SKM-1 treated with dmso at 0.1 percent for 144 hours (cell line): ENCODE results near the gene GARNL3.
A peak's percentile ranks its signal among the peaks of the same experiment; 100 is the strongest.

ENCODE experiments used
- DNase-seq: peaks from one replicate; lab custom pipeline; 2025; ENCODE audit not compliant: unreplicated experiment; lab: John Stamatoyannopoulos, UW

The GARNL3 gene

GRCh38 chr9:127264462-127265219 is at the start of gene GARNL3:
TSS of gene GARNL3 (plus strand) at chr9:127264774. CDS start at chr9:127264878, 104 bp downstream.
- no peak for DNase-seq

DNA sequence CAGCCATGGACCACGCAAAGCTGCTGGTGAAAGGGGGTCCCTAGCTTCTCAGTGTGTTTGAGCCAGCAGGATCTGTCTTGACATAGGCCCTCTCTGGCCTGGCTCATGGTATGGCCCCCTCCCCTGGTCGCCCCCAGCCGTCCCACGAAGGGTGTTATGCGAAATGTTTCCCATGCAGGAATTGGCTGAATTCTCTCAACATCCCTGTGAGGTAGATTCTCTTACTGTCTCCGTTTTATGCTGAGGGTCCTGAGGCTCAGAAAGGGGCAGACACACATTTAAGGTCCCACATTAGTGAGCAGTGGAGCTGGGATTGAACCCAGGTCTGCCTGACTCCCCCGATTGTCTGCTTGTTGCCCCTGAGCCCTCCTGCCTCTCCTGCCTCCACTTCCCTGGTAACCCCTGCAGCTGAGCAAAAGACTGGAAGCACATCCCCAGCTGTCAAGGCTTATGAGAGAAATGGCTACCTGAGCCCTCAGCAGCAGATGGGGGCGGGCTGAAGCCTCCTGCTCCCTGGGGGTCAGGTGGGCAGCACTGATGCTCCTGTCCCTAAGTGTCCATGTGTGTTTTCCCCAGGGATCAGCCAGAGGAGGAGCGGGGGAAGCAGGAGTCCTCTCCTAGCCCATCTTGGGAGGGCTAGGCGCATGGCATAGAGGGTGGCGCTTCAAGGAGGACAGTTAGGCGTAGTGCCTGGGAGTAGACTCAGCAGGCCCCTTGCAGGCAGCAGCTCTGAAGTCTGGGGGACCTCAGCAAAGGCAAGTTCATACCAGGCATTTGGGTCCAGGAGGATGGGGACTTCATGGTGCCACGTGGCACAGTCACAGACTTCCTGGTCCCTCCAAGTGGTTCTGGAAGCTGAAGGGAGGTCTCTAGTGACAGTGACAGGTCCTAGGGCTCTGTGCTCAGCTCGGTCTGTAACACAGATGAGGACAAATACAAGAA is 49.0 kb upstream of the GARNL3 start:
- no peak for DNase-seq

DNA sequence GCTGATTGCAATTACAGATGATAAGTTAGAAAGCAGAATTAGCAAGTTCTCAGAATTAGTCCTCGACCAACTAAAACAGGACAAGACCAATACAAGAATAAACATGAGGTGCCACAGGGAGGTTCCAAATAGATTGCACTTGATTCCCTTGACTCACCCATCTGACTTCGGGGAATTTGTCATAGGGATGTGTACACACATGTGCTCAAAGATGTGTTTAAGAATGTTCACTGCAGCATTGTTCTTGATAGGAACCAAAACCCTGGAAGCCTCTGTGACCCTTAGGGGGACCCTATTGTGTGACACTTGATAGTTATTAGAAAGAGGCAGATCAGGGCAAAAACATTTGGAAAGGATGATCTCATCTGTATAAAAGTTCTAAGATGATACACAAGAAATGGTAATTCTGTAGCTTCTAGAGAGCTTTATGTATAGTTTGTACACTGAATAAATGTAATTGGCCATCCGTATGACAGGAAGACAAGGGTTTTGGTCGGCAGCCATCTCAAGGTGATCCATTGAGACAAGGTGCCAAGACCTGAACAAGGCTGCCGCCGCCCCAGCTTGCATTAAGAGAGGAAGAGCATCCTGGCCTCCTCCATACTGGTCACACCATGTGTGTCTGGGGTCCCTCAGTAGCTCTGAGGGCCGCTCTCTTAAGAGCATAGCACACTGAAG is 48.2 kb upstream of the GARNL3 start:
- DNase-seq = no peak

- no peak for DNase-seq
These were observed 47.7 kb upstream of the GARNL3 start for GRCh38 chr9:127216888-127217217.

GRCh38 chr9:127218818-127219217 is 45.8 kb upstream of the GARNL3 start:
- no peak for DNase-seq

- DNase-seq = no peak
These were observed 45.1 kb upstream of the GARNL3 start for GRCh38 chr9:127219520-127219919.

- no peak for DNase-seq
These were observed 42.9 kb upstream of the GARNL3 start for GRCh38 chr9:127221695-127222094.

DNA sequence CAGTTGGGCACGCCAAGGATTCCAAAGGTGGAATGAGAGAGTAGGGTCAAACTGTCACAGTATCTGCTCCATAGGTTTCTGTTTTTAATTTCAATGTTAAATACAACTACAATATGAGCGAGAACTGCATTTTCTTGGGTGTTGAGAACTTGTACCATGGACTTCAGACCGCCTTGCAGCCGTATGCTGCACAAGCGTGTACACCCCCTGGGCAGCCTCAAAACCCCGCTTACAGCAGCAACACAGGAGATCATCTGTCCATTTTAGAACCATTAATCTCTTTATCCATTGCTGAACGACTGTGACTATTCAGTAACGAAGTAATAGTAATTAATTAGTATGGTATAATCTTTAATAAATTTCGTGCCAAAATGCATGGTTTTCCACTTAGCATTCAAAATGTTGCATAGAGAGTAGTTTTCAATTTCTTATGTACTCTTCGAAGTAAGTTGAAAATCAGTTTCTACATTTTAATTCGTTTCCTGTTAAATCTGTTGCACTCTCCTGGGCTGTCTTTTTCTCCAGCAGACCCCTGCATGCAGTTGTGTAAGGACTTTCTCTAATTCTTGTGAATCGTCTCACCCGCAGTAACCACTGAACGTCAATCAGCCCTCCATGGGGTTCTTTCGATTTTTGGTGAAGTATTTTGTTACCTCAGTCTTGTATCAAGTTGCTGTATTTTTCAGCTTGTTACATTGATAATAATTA is 42.0 kb upstream of the GARNL3 start:
- no peak for DNase-seq

DNA sequence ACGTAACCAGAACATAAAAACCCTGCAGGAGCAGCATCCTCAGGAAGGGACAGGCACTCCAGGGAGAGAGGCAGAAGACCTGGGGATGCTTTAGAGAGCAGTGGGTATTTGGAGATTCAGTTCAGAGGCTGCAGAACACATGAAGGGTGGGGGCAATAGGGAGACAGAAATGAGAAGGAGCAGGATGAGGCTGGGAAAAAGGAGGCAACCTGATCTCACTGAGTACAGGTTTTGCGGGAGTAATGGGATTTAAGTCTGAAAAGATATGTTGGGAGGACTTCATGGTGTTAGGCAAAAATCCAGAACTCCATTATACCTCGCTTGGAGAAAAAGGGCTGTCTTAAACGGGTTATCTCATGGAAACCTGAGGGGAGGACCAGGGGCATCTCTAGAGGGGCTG is 41.3 kb upstream of the GARNL3 start:
- no peak for DNase-seq

DNA sequence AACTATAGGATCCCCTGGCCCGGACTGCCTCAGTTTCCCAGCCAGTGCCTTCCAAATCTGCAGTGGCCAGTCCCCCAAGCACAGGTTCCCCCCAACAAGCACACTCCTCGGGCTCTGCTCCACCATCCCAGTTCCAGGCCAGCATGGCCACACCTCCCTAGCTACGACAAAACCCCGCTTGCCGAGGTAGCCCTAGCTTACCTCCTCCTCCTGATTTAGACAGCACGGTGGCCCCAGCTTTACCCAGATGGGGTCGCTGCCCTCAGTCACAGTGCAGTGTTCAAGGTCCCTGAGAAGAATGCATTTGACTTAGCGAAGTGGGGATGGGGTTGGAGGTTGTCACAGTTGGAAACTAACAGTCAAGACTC is 40.8 kb upstream of the GARNL3 start:
- no peak for DNase-seq

- peak; percentile 60 for DNase-seq
These were observed 40.2 kb upstream of the GARNL3 start for GRCh38 chr9:127224178-127224882.

- DNase-seq = peak; percentile 78
These were observed 39.5 kb upstream of the GARNL3 start for GRCh38 chr9:127224883-127225739.

GRCh38 chr9:127225801-127226625 is 38.6 kb upstream of the GARNL3 start:
- no peak for DNase-seq

DNA sequence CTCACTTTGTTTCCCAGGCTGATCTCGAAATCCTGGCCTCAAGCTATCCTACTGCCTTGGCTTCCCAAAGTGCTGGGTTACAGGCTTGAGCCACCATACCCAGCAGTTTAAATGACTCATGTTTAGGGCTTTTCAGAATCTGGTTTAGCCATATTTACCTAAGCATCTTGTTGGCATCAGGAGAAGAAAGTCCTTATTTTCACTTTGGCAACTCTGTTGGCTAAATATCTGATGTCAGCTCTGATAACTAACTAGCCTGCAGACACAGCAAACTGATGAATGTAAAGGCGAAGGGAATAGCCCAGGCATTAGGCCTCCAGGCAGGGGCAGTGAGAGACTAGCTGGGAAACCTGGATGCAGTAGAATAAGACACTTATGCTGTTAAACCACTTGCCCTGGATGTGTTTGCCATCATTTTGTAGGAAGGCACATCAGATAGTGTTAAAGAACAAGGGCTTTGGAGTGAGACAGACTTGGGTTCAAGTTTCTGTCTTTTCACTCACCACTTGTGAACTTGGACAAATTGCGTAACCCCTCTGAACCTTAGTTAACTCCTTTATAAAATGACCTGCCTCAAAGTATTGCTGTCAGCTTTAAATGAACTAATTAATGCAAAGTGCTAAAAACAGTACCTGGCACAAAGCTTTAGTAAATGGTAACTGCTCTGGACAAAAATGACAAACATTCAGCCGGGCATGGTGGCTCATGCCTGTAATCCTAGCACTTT is 34.7 kb upstream of the GARNL3 start:
- DNase-seq = no peak

GRCh38 chr9:127231666-127232065 is 32.9 kb upstream of the GARNL3 start:
- DNase-seq = no peak

DNA sequence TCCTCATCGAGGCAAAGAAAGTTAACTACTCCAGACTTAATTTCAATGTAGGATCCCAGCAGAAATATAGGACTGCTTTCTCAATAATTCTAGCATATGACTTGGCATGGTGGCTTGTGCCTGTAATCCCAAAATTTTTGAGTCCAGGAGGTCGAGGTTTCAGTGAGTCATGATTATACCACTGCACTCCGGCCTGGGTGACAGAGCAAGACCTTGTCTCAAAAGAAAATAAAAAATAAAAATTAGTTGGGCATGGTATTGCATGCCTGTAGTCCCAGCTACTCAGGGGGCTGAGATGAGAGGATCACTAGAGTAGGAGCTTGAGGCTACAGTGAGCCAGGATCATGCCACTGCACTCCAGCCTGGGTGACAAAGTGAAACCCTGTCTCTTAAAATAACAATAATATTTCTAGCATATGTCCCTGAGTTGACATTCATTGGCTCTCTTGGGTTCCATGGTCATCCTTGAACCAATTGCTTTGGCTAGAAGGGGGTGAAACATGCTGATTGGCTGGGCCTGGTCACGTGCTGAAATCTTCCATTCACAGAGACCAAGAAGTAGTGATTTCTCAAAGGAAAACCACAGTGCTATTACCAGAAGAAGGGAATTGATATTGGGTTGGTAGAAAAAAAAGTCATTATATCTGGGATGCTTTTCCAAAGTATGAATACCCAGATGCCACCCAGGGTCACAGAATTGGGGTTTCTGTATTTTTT is 31.6 kb upstream of the GARNL3 start:
- DNase-seq = no peak

- DNase-seq = no peak
These were observed 31.0 kb upstream of the GARNL3 start for GRCh38 chr9:127233550-127233949.
